ENCODE data around the gene CD48.

CD48 gene

DNA sequence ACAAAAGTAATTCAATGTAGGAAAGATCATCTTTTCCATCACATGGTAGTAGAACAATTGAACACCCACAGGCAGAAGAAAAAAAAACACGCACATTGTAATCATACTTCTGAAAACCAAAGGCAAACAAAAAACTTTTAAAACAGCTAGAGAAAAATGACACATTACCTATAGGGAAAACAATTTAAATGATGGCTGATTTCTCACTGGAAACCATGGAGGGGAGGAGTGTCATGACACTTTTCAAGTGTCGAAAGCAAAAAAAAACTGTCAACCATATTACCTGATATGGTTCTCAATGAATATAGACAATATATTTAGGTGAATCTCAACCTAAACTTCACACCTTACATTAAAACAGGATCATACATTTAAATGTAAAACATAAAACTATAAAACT, 26.6 kb upstream of the CD48 start:
- peaks cover 9% of the 10 kb centered on the region; the same call in 1 of the 2 replicates for H3K9me3 ChIP-seq (ENCODE audit: insufficient read depth, low read depth, low read length)
- no peaks in the 10 kb centered on the region for H3K4me1 ChIP-seq (ENCODE audit: insufficient read depth, low read length, poor library complexity, severe bottlenecking)
- H2AFZ ChIP-seq (ENCODE audit: low read length) = no peak overlapping the region
- H3K9me2 ChIP-seq (replicated peaks; ENCODE audit: low read depth, low read length) = no peaks in the 10 kb centered on the region
- H4K20me1 ChIP-seq (ENCODE audit: insufficient read depth, low read length, poor library complexity, severe bottlenecking) = no peaks in the 10 kb centered on the region
- H3K27me3 ChIP-seq (ENCODE audit: insufficient read depth, low read length, poor library complexity, severe bottlenecking) = no peaks in the 10 kb centered on the region
- no peak for TF ChIP-seq EZH2phosphoT487 (IDR thresholded peaks at IDR 0.05; ENCODE audit: borderline replicate concordance)
- TF ChIP-seq, protein P1, sequence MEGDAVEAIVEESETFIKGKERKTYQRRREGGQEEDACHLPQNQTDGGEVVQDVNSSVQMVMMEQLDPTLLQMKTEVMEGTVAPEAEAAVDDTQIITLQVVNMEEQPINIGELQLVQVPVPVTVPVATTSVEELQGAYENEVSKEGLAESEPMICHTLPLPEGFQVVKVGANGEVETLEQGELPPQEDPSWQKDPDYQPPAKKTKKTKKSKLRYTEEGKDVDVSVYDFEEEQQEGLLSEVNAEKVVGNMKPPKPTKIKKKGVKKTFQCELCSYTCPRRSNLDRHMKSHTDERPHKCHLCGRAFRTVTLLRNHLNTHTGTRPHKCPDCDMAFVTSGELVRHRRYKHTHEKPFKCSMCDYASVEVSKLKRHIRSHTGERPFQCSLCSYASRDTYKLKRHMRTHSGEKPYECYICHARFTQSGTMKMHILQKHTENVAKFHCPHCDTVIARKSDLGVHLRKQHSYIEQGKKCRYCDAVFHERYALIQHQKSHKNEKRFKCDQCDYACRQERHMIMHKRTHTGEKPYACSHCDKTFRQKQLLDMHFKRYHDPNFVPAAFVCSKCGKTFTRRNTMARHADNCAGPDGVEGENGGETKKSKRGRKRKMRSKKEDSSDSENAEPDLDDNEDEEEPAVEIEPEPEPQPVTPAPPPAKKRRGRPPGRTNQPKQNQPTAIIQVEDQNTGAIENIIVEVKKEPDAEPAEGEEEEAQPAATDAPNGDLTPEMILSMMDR (conservative IDR thresholded peaks at IDR 0.05; ENCODE audit: low read length) = no peak
- no peaks in the 10 kb centered on the region for H3F3A ChIP-seq (ENCODE audit: low read depth)
- H3K4me2 ChIP-seq (ENCODE audit: low read depth, low read length, poor library complexity, severe bottlenecking) = no peak overlapping the region
- H3K79me2 ChIP-seq (ENCODE audit: insufficient read depth, low read length) = no peaks in the 10 kb centered on the region
- no peak overlapping the region for H3K9ac ChIP-seq (ENCODE audit: low read depth, low read length, poor library complexity, severe bottlenecking)
- no peaks in the 10 kb centered on the region for H3K36me3 ChIP-seq (ENCODE audit: insufficient read depth, low read length)
- H3K4me3 ChIP-seq (ENCODE audit: low read length, poor library complexity, severe bottlenecking) = no peak overlapping the region

DNA sequence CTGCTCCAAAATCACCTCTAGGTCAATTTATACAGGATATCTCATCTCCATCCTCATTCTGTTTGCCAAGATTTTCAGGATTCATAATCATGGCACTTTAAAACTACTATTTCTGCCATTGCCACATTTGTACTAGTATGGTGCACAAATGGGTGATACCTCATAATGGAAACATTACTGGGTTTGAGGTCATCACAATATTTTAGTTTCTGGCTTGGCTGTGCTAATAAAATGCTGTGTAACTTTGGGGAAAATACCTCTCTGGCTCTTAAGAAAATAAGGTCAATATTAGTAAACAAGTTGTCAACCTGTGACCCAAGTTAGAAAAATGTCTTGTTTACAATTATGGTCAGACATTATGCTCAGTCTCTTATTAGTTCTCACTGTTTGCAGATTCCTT, 22.7 kb upstream of the CD48 start:
- Histone ChIP-seq H2AFZ (ENCODE audit: low read length) (peak overlapping the region; percentile 72), H3F3A (ENCODE audit: low read depth) (no peaks in the 10 kb centered on the region), H3K4me1 (ENCODE audit: insufficient read depth, low read length, poor library complexity, severe bottlenecking) (no peaks in the 10 kb centered on the region), H3K9me3 (ENCODE audit: insufficient read depth, low read depth, low read length) (peaks cover 9% of the 10 kb centered on the region; the same call in 1 of the 2 replicates), H3K9ac (ENCODE audit: low read depth, low read length, poor library complexity, severe bottlenecking) (no peak overlapping the region), H3K79me2 (ENCODE audit: insufficient read depth, low read length) (no peaks in the 10 kb centered on the region), H4K20me1 (ENCODE audit: insufficient read depth, low read length, poor library complexity, severe bottlenecking) (no peaks in the 10 kb centered on the region), H3K4me3 (ENCODE audit: low read length, poor library complexity, severe bottlenecking) (peak overlapping the region; percentile 7), H3K4me2 (ENCODE audit: low read depth, low read length, poor library complexity, severe bottlenecking) (peak overlapping the region; percentile 15), H3K9me2 (replicated peaks; ENCODE audit: low read depth, low read length) (no peaks in the 10 kb centered on the region), H3K27me3 (ENCODE audit: insufficient read depth, low read length, poor library complexity, severe bottlenecking) (no peaks in the 10 kb centered on the region), H3K36me3 (ENCODE audit: insufficient read depth, low read length) (no peaks in the 10 kb centered on the region)
- TF ChIP-seq, protein P1 (conservative IDR thresholded peaks at IDR 0.05; ENCODE audit: low read length) = no peak
- TF ChIP-seq EZH2phosphoT487 (IDR thresholded peaks at IDR 0.05; ENCODE audit: borderline replicate concordance) = no peak

DNA sequence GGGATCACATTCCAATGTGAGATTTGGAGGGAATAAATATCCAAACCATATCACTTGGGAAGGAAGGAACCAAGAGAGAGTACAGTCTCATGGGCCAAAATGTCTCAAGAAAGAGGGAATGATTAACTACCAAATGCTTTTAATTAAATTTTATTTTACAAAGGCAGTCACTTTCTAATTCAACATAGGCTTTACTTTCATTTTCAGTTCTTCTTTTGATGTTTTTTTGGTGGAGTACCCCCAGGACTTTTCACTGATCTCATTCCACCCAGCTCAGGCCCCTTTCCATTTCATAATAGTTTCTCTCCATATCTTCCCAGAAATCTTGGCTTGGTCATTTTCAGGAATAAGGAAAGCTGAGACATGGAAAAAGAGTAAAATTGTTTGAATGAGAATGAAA, 22.3 kb upstream of the CD48 start:
- no peaks in the 10 kb centered on the region for H3K36me3 ChIP-seq (ENCODE audit: insufficient read depth, low read length)
- H3K4me3 ChIP-seq (ENCODE audit: low read length, poor library complexity, severe bottlenecking) = peak overlapping the region; percentile 7
- no peaks in the 10 kb centered on the region for H3K79me2 ChIP-seq (ENCODE audit: insufficient read depth, low read length)
- no peaks in the 10 kb centered on the region for H3K9me2 ChIP-seq (replicated peaks; ENCODE audit: low read depth, low read length)
- H3K4me2 ChIP-seq (ENCODE audit: low read depth, low read length, poor library complexity, severe bottlenecking) = peak overlapping the region; percentile 15
- H3K4me1 ChIP-seq (ENCODE audit: insufficient read depth, low read length, poor library complexity, severe bottlenecking) = no peaks in the 10 kb centered on the region
- no peaks in the 10 kb centered on the region for H3F3A ChIP-seq (ENCODE audit: low read depth)
- H4K20me1 ChIP-seq (ENCODE audit: insufficient read depth, low read length, poor library complexity, severe bottlenecking) = no peaks in the 10 kb centered on the region
- TF ChIP-seq EZH2phosphoT487 (IDR thresholded peaks at IDR 0.05; ENCODE audit: borderline replicate concordance) = no peak
- TF ChIP-seq, protein P1 (conservative IDR thresholded peaks at IDR 0.05; ENCODE audit: low read length) = no peak
- H3K9me3 ChIP-seq (ENCODE audit: insufficient read depth, low read depth, low read length) = peaks cover 9% of the 10 kb centered on the region; the same call in 1 of the 2 replicates
- H3K27me3 ChIP-seq (ENCODE audit: insufficient read depth, low read length, poor library complexity, severe bottlenecking) = no peaks in the 10 kb centered on the region
- H2AFZ ChIP-seq (ENCODE audit: low read length) = peak overlapping the region; percentile 72
- H3K9ac ChIP-seq (ENCODE audit: low read depth, low read length, poor library complexity, severe bottlenecking) = no peak overlapping the region
